GM21367 (cell line): Measurements from ENCODE around the gene SCRN2.

Source experiments
- ATAC-seq: cut with Tn5 transposase; IDR thresholded peaks from one replicate; pipeline ENCODE4 v1.9.1; 2021; ENCODE audit not compliant: unreplicated experiment

SCRN2 gene

GRCh38 chr17:47840742-47841487 lies at the start of gene SCRN2:
TSS of gene SCRN2 (minus strand) at chr17:47841273. CDS start at chr17:47840843, 430 bp downstream.
- ATAC-seq = peak; percentile 68

DNA sequence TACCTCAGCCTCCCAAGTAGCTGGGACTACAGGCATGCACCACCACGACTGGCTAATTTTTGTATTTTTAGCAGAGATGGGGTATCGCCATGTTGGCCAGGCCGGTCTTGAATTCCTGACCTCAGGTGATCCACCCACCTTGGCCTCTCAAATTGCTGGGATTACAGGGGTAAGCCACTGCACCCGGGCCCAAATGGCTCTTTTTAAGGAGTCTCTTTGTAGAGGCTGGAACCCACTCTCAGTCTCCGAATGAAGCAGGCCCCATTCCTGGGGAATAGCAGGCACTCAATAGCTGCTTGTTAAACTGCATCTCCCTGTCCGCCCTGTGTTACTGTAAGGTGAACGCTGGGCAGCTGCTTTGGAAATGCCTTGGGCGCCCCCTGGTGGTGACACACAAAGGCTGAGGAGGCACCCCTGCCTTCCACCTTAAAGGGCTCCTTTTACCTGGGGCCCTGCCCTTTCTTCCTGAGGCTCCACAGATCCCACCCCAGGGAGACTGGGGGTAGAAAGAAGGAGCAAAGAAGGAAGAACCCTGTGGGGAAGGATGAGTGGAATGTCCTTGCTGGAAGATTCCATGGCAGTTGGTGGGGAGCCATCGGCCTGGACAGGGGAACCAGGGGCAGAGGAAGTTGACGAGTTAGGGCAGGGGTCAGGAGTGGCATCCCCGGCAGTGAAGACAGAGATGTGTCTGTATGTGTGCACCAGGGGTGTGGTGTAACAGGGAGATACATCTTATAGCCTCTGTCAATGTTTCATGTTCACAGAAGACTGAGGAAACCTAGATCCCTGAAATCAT lies 48.9 kb upstream of the SCRN2 start:
- ATAC-seq = no peak

DNA sequence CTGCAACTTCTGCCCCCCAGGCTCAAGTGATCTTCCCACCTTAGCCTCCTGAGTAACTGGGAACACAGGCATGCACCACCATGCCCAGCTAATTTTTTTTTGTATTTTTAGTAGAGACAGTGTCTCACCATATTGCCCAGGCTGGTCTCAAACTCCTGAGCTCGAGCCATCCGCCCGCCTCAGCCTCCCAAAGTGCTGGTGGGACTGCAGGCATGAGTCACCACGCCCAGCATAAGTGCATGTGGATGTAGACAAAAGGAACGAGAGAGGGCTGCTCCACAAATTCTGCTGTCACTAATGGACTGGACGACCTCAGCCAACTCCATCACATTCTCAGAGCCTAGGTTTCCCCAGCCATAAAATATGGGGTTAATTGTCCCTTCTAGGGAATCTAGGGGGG lies 47.2 kb upstream of the SCRN2 start:
- no peak for ATAC-seq

DNA sequence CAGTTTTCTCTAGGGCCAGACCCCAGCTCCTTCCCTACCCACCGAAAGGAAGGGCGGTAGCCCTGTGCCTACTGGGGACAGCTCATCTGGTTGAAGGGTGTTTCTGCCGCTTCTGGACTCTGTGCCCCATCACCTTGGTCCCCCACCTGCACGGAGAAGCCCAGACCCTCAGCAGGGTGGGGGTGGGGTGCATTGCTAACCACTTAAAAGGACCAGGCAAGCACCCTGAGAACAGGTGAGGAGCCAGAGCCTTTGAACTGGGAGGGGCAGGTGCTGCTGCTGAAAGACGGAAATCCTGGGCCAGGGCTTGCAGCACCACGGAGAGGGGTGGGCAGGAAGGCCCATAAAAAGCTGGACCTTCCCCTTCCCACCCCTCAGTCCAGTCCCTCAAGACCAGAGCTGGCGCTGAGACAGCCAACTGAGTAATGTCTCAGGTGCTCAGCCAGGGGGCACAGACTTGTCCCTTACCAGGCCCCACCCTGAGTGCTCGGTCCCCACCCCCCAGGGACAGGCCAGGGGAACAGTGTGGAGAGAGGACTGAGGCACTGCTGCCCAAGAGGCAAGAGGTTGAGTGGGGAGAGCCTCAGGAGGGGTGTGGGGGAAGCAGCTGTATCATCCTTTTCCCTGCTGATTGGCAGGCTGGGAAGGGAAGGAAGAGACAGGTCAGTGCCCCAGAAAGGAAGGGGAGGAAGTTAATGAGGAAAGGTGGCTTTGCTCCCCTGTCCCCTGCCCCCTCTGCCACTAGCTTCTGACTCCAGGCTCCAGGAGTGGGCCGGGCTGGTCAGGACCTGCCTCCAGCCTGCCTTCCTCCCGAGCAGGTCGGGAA lies 44.0 kb upstream of the SCRN2 start:
- ATAC-seq = no peak

GRCh38 chr17:47884427-47884740 lies 43.3 kb upstream of the SCRN2 start:
- ATAC-seq = no peak

DNA sequence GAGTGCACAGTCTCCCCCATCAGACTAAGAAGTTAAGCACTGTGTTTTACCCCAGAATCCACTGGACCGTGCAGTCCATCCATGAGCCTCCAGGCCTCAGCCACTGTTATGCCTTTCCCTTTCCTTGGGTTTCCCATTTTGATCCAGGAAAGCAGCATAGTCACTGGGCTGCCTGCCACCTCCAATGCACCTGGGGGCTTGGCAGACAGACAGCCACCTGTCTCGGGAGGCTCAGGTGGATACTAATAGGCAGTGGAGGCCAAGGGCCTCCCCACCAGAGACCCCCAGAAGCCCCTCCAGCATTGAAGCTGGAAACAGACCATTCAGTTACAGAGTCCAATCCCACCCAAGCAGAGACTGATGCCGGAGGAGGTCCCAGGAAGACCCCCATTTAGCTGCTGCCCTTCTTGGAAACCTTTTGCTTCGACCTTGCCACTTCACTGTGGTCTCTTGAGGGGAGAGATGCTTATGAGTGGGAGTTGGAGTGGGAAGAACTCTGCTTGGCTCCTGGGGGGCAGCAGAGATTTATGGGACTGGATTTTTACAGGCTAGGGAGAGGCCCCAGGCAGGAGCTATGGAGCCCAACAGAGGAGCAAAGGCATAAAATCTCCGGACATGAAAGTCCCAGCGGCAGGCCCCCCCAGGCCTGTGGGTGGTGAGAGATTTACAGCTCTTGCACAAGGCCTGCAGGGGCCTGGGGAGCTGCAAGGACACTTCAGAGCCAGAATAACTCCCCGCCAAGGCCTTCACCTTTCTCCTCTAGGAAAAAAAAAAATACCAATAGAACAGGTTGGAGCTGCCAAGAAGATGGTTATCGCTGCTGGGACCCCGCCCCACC lies 42.7 kb upstream of the SCRN2 start:
- ATAC-seq = no peak

DNA sequence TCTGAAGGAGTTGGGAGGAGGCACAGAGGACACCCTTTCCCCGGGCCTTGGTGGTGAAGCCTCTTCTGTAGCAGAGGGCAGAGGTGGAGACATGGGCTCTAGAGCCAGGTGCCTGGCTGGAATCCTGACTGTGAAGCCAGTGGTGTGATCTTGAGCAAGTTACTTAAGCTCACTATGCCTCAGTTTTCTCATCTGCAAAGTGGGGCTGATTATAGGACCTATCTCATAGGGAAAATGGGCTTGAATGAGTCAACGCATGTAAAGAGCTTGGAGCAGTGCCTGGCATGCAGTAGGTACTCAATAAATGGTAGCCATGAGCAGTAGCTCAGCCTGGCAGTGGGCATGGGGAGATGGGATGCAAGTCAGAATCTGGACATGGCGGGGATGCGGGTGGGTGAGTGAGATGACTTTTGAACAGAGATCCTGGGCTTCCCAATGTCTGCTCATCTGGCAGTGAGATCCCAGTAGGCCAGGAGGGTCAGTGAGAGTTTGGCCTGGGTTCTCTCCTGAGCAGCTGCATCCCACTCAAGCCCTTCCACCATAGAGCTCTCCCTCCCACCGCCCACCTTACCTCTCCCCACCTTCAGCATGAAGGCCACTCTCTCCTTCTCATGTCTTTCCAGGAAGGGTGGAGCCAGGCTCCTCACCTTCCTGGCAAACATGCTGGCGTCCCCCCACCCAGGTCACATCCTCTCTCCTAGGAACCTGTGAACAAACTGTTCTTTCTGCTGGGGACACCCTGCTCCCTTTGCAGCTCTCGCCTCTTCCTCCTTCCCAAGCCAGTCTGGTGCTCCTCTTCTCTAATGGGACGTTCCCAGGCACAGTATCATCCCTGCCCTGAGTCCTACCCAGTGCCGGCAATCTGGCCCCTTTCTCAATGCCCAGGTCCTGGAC lies 41.9 kb upstream of the SCRN2 start:
- no peak for ATAC-seq

DNA sequence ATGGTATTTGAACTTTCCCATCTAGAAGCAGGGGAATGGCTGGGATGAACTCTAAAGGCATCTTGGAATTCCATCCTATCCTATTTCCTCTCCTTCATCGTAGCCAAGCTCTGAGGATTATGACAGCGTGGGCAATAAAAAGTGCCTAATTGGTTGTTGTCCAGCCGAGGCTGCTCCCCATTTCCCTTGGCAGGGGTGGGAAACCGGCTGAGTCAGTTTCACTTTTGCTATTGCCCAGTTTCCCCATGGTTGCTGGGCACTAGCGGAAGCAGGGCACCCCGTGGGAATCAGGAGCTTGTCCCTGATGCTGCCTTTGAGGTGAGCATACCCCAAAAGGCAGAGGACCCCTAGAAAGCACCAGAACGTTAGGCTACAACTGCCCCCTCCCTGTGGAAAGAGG lies 41.2 kb upstream of the SCRN2 start:
- ATAC-seq = no peak

GRCh38 chr17:47879776-47880454 lies 38.8 kb upstream of the SCRN2 start:
- ATAC-seq = no peak

- ATAC-seq = no peak
Observed at GRCh38 chr17:47879028-47879585, 38.0 kb upstream of the SCRN2 start.

GRCh38 chr17:47878203-47879027 lies 37.3 kb upstream of the SCRN2 start:
- no peak for ATAC-seq

- ATAC-seq = no peak
Observed at GRCh38 chr17:47877368-47878034, 36.4 kb upstream of the SCRN2 start.

DNA sequence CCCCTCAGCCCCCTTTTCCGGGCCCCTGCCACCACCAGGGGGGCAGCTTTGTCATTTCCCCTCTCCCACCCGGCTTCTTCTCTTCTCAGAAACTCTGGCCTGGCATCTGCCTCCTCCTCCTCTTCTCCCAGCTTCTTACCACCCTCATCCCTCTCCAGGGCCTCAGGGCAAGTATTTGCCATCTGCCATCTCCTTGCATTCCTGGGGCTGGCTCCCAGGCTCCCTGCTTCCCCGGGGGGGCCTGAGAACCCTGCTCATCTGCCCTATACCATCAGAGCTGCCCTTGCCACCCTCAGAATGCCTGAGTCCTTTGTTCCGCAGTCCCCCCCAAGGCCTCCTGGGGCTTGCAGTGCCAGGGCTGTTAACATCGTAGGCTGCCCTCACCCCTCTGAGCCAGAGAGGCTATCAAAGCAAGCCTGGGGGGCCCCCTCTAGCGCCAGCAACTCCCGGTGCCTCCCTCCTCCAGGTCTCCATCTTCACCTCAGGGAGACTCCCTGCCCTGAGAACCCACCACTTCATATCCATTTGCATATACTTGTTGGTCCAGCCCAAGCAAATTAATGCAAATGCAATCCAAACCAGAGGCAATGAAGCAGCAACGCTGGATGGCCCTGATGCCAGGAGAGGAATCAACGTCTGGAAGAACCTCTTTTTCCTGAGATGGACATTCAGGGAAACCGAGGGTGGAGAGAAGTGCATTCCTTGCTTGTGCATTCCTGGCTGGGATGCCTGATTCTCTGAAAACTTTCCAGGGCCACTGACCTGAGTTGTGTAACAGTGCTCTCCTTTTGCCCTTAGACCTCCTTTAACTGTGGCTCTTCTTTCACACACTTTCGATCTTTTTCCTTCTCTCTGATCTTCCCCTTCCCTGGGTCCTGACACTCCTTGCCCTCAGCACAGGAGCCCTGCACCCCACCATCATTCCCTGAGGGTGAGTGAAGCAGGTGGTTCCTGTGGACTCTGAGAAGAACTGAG lies 34.2 kb upstream of the SCRN2 start:
- no peak for ATAC-seq

DNA sequence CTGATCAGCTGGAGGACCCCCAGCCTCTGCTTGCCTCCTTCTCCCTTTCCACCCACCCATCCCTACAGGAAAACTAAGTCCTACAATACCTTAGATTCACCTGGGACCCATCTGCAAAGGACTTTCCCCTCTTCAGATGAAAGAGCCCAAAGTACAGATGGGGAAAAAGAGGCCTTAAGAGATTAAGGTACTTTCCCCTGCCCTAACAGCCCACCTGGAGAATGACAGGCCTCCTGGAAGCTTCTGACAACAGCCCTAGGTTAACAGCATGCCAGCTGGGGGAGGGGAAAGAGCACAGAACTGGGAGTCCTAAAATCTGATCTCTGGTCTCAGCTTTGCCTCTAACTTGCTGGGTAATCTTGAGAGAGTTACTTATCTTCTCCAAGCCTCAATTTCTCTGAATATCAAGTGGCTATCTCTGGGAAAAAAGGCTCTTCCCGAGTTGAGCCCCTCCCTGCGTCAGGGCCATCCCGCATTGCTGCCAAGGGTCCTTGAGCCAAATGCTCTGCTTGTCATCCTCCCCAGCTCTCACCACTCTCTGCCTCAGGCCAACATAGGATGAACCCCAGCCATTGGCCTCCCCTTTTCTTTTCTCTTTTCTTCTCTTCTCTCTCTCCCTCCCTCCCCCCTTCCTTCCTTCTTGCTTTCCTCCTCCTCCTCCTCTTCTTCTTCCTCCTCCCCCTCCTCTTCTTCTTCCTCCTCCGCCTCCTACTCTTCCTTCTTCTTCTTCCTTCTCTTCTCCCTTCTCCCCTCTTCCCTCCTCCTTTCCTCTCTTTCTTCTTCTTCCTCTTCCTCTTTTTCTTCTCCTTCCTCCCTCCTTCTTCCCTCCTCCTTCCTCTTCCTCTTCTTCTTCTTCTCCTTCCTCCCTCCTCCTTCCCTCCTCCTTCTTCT lies 32.4 kb upstream of the SCRN2 start:
- no peak for ATAC-seq

DNA sequence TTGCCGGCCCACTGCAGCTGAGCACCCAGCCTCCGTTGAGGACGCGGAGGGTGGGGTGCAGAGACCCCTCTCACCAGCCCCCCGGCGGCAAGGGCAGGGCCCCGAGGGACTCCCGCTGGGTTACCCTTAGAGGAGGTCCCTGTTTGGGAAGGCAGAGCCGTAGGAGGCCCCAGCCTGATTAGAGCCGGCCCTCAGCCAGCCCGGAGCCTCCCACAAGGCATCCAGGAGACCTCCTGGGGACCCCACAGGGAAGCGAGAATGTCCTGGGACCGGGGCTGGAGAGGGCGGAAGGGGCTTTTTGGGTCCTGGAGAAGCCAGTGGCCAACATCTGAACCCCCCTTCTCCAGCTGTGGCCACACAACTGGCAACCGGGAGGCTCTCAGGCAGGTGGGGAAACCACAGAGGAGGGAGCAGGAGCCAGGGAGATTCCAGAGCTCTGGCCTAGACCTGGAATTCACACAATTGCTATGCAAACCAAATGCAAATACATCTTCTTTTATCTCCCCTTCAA lies 31.6 kb upstream of the SCRN2 start:
- no peak for ATAC-seq
